H1 (cell line): Measurements from ENCODE around the gene GLS. TPM values are rescaled to one million over a fixed set of nuclear protein-coding genes. Genes with fewer than 3 reads are reported as not detected.

ENCODE experiments used
- CTCF ChIA-PET: fragments of 300-600 bp; sonication (Branson Sonifier 250); formaldehyde crosslinking; loops from one replicate; lab custom pipeline; 2021; ENCODE audit not compliant: partially characterized antibody; lab: Charles Lee
- POLR2A ChIA-PET: fragments of 300-600 bp; sonication (Branson Sonifier 250); formaldehyde crosslinking; loops from one replicate; lab custom pipeline; 2021; ENCODE audit warnings: inconsistent platforms; ENCODE audit not compliant: partially characterized antibody; lab: Charles Lee
- DNase-seq, 2 experiments: peaks; one replicate each; pipeline versions ENCODE4 v3.0.0 to v3.0.0-alpha.2; 2010 to 2022; ENCODE audit warnings: low spot score in 2 of 2, low read depth in 1 of 2, mixed read lengths in 1 of 2
- FAIRE-seq: peaks from 2 replicates; lab custom pipeline; 2011; peaks lifted over from hg19 to GRCh38; lab: Jason Lieb, UNC
- H2AFZ ChIP-seq: 2 replicates; pipeline ENCODE4 v1.8.1; 2012; ENCODE audit warnings: low read length, inconsistent platforms
- H2AK5ac ChIP-seq: 2 replicates; pipeline ENCODE4 v1.6.1; 2013; ENCODE audit warnings: low read depth, low read length
- H2BK120ac ChIP-seq: replicated peaks from 2 replicates; pipeline ENCODE3; 2013; ENCODE audit warnings: low read depth, low read length, inconsistent platforms
- H2BK12ac ChIP-seq: 2 replicates; pipeline ENCODE4 v1.6.1; 2013; ENCODE audit warnings: low read depth, low read length
- H2BK15ac ChIP-seq: 2 replicates; pipeline ENCODE4 v1.6.1; 2013; ENCODE audit warnings: low read length
- H2BK20ac ChIP-seq: 2 replicates; pipeline ENCODE4 v1.6.1; 2013; ENCODE audit warnings: low read length
- H2BK5ac ChIP-seq: 2 replicates; pipeline ENCODE4 v1.6.1; 2013; ENCODE audit warnings: low read depth, low read length
- H3K14ac ChIP-seq: 2 replicates; pipeline ENCODE4 v1.6.1; 2013; ENCODE audit warnings: inconsistent platforms; ENCODE audit not compliant: insufficient read length
- H3K18ac ChIP-seq: 2 replicates; pipeline ENCODE4 v1.6.1; 2013; ENCODE audit warnings: low read length; ENCODE audit errors: extremely low read depth
- H3K23ac ChIP-seq: 2 replicates; pipeline ENCODE4 v1.6.1; 2013; ENCODE audit warnings: inconsistent platforms; ENCODE audit not compliant: insufficient read length
- H3K23me2 ChIP-seq: 2 replicates; pipeline ENCODE4 v1.6.1; 2013; ENCODE audit warnings: low read depth, low read length
- H3K27ac ChIP-seq: 2 replicates; pipeline ENCODE4 v1.6.1; 2011; ENCODE audit warnings: low read depth, low read length, inconsistent platforms
- H3K27me3 ChIP-seq, 4 experiments: replicated peaks in 1 of 4; 1 replicate in 1 of 4; 2 replicates in 3 of 4; pipeline versions ENCODE4 v1.6.1 to v1.8.1; 2011 to 2013; ENCODE audit warnings: low read length in 3 of 4, mild to moderate bottlenecking in 3 of 4, inconsistent platforms in 2 of 4, mixed read lengths in 2 of 4, moderate library complexity in 1 of 4; ENCODE audit not compliant: control insufficient read depth in 3 of 4, insufficient read depth in 3 of 4; ENCODE audit errors: extremely low read depth in 1 of 4
- H3K36me3 ChIP-seq, 4 experiments: 2 replicates each; pipeline versions ENCODE4 v1.6.1 to v1.8.1; 2011 to 2013; ENCODE audit warnings: mild to moderate bottlenecking in 4 of 4, low read length in 3 of 4, moderate library complexity in 2 of 4, control low read depth in 1 of 4, inconsistent platforms in 1 of 4; ENCODE audit not compliant: insufficient read depth in 4 of 4, control insufficient read depth in 2 of 4
- H3K4ac ChIP-seq: replicated peaks from 2 replicates; pipeline ENCODE3; 2013; ENCODE audit warnings: low read length, low read depth, mixed read lengths, inconsistent platforms; ENCODE audit not compliant: insufficient read length
- H3K4me1 ChIP-seq, 4 experiments: replicated peaks in 1 of 4; 1 replicate in 1 of 4; 2 replicates in 3 of 4; pipeline versions ENCODE4 v1.6.1 to v1.8.1; 2011 to 2013; ENCODE audit warnings: low read length in 3 of 4, inconsistent platforms in 2 of 4, mixed read lengths in 1 of 4; ENCODE audit not compliant: insufficient read depth in 4 of 4, control insufficient read depth in 3 of 4
- H3K4me2 ChIP-seq, 2 experiments: 2 replicates each; pipeline versions ENCODE4 v1.6.1 to v1.8.1; 2011 to 2013; ENCODE audit warnings: low read depth in 2 of 2, low read length in 2 of 2, control low read depth in 1 of 2, inconsistent platforms in 1 of 2, mild to moderate bottlenecking in 1 of 2; ENCODE audit not compliant: insufficient read depth in 1 of 2
- H3K4me3 ChIP-seq, 4 experiments: fragments of 200-600, 300-600 bp in 1 of 4; sonication (generic), shearing (Covaris generic), sonication (Bioruptor Twin) in 1 of 4; 2 replicates each; pipeline versions ENCODE4 v1.5.1 to v1.8.1; 2011 to 2016; ENCODE audit warnings: low read length in 4 of 4, low read depth in 3 of 4, control low read depth in 2 of 4, inconsistent platforms in 2 of 4, mild to moderate bottlenecking in 2 of 4, mixed read lengths in 1 of 4, moderate library complexity in 1 of 4; ENCODE audit not compliant: insufficient read depth in 2 of 4; ENCODE audit errors: extremely low read depth in 1 of 4
- H3K56ac ChIP-seq: replicated peaks from 2 replicates; pipeline ENCODE3; 2013; ENCODE audit warnings: low read depth, mild to moderate bottlenecking, mixed read lengths, low read length, inconsistent platforms; ENCODE audit not compliant: insufficient read length
- H3K79me1 ChIP-seq: 2 replicates; pipeline ENCODE4 v1.6.1; 2013; ENCODE audit warnings: low read depth, low read length, control low read depth
- H3K79me2 ChIP-seq, 2 experiments: 2 replicates each; pipeline versions ENCODE4 v1.6.1 to v1.8.1; 2012 to 2013; ENCODE audit warnings: low read length in 2 of 2, mild to moderate bottlenecking in 2 of 2, inconsistent platforms in 1 of 2; ENCODE audit not compliant: insufficient read depth in 2 of 2, control insufficient read depth in 1 of 2
- H3K9ac ChIP-seq, 4 experiments: replicated peaks in 1 of 4; 1 replicate in 1 of 4; 2 replicates in 3 of 4; pipeline versions ENCODE4 v1.6.1 to v1.8.1; 2011 to 2013; ENCODE audit warnings: low read depth in 3 of 4, low read length in 3 of 4, control low read depth in 2 of 4, mild to moderate bottlenecking in 2 of 4, moderate library complexity in 2 of 4, inconsistent platforms in 1 of 4; ENCODE audit errors: extremely low read depth in 1 of 4
- H3K9me3 ChIP-seq, 2 experiments: 2 replicates each; pipeline versions ENCODE4 v1.6.1 to v1.8.1; 2012 to 2013; ENCODE audit warnings: mild to moderate bottlenecking in 2 of 2, moderate library complexity in 2 of 2, control low read depth in 1 of 2, inconsistent platforms in 1 of 2, low read depth in 1 of 2, low read length in 1 of 2, mixed read lengths in 1 of 2; ENCODE audit not compliant: insufficient read depth in 2 of 2
- H4K20me1 ChIP-seq, 2 experiments: replicated peaks in 1 of 2; 2 replicates each; pipeline versions ENCODE3 to v1.8.1; 2011 to 2013; ENCODE audit warnings: inconsistent platforms in 2 of 2, low read length in 2 of 2, mild to moderate bottlenecking in 1 of 2; ENCODE audit not compliant: insufficient read depth in 2 of 2, control insufficient read depth in 1 of 2
- H4K5ac ChIP-seq: 2 replicates; pipeline ENCODE4 v1.6.1; 2013; ENCODE audit warnings: low read length, low read depth, mixed read lengths, inconsistent platforms; ENCODE audit not compliant: insufficient read length
- H4K8ac ChIP-seq: 2 replicates; pipeline ENCODE4 v1.8.0; 2013; ENCODE audit warnings: mild to moderate bottlenecking, moderate library complexity, low read length, inconsistent platforms; ENCODE audit not compliant: insufficient read depth; ENCODE audit errors: extremely low read depth
- H4K91ac ChIP-seq: replicated peaks from 2 replicates; pipeline ENCODE3; 2013; ENCODE audit warnings: low read length, mixed read lengths, inconsistent platforms; ENCODE audit not compliant: insufficient read length
- CTBP2 ChIP-seq: IDR thresholded peaks from 2 replicates; pipeline ENCODE4 v1.7.0; 2011; ENCODE audit warnings: borderline replicate concordance, mild to moderate bottlenecking, moderate library complexity, mixed read lengths, low read length; ENCODE audit not compliant: insufficient read depth, insufficient read length
- GTF2F1 ChIP-seq: IDR thresholded peaks from 2 replicates; pipeline ENCODE4 v1.6.1; 2012; ENCODE audit warnings: low read depth, low read length, improper control_type of control experiment, borderline replicate concordance
- NANOG ChIP-seq: IDR thresholded peaks from 2 replicates; pipeline ENCODE4 v1.6.1; 2011; ENCODE audit warnings: low read length, low read depth, mild to moderate bottlenecking, inconsistent platforms; ENCODE audit not compliant: insufficient read depth, poor library complexity, severe bottlenecking
- POLR2A ChIP-seq, 2 experiments: IDR thresholded peaks; 1 replicate in 1 of 2; 2 replicates in 1 of 2; pipeline ENCODE4 v1.6.1; 2011; ENCODE audit warnings: low read depth in 2 of 2, low read length in 2 of 2, mild to moderate bottlenecking in 2 of 2; ENCODE audit errors: control extremely low read depth in 1 of 2
- SP2 ChIP-seq: IDR thresholded peaks from 2 replicates; pipeline ENCODE4 v1.6.1; 2012; ENCODE audit warnings: mild to moderate bottlenecking, low read length, inconsistent platforms
- TCF12 ChIP-seq: IDR thresholded peaks from 2 replicates; pipeline ENCODE4 v1.6.1; 2011; ENCODE audit warnings: low read depth, mild to moderate bottlenecking, low read length
- WGBS, 2 experiments: shearing (Covaris generic) in 1 of 2; methylation state at CpG; one replicate each; pipeline versions ENCODE4 v1.1.6 to v1.1.7; 2013 to 2015; ENCODE audit warnings: low lambda C conversion rate in 2 of 2, mixed read lengths in 2 of 2, inconsistent platforms in 1 of 2, low coverage in 1 of 2, missing lambda C conversion rate in 1 of 2; ENCODE audit not compliant: insufficient replicate concordance in 2 of 2, insufficient coverage in 1 of 2, insufficient read length in 1 of 2; ENCODE audit errors: extremely low coverage in 1 of 2, missing lambda C conversion rate in 1 of 2; 5-methylcytosine and 5-hydroxymethylcytosine counted together
- polyA plus RNA-seq, 7 experiments: library from polyadenylated mRNA; depleted of rRNA in 3 of 7; stranded (reverse) in 5 of 7; unstranded in 2 of 7; fragments of >200 nt in 5 of 7; fragments of 200-250 nt in 2 of 7; gene quantifications; 1 replicate in 5 of 7; 2 replicates in 1 of 7; 4 replicates in 1 of 7; pipeline versions ENCODE4 v1.2.1 to v1.2.3, GENCODE V29; 2011 to 2013; ENCODE audit warnings: missing spikeins in 2 of 7, mixed read lengths in 2 of 7
- total RNA-seq: library from RNA; stranded (reverse); fragmentation: NEBNext Ultra II Directional; extraction: Animal tissue kit (Norgen Biotek cat#: 25700); gene quantifications from 2 replicates; pipeline ENCODE4 v1.2.1, GENCODE V29; 2021

GLS gene
- total and polyA plus RNA-seq, 2 of the 8 experiments (the other 6 are each of a cell fraction or from before 2014, with no cell fraction given), result 15.7 to 89.8 TPM

DNA sequence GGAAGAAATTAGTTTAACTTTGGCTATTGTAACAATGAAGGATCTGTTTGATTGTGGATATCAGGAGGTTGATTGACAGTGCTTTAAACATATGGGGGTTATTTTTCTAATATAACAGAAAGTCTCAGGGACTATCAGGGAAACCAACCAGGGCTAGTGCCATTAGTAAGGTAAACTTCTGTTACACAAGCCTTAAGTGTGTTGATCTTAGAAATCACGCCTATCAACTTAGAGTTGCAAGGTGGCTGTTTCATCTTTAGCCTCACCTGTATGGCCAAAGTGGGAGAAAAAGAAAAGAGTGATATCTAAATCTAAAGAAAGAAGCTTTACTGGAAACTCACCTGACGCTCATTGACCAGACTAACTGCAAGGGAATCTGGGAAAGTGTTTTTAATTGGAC lies 62.1 kb downstream of the GLS start:
- Histone ChIP-seq H3K23me2 (no peaks in the 10 kb centered on the region; the same call in 1 of the 2 replicates), H2BK5ac (no peak overlapping the region), H3K27ac (no peak overlapping the region), H2BK120ac (no peak overlapping the region), H4K8ac (no peak overlapping the region), H3K79me1 (no peaks in the 10 kb centered on the region), H4K91ac (no peak overlapping the region), H3K4me3 (no peak overlapping the region), H2BK15ac (no peak overlapping the region), H3K9me3 (no peaks in the 10 kb centered on the region), H3K4ac (no peak overlapping the region), H3K9ac (no peak overlapping the region), H2AFZ (no peak overlapping the region), H3K14ac (no peak overlapping the region), H3K18ac (no peak overlapping the region), H2BK12ac (no peak overlapping the region), H3K23ac (no peak overlapping the region), H3K79me2 (no peaks in the 10 kb centered on the region), H2AK5ac (no peak overlapping the region), H2BK20ac (no peak overlapping the region), H3K36me3 (no peaks in the 10 kb centered on the region), H4K20me1 (no peaks in the 10 kb centered on the region), H3K56ac (no peak overlapping the region), H3K4me2 (no peak overlapping the region)
- no peak for FAIRE-seq
- POLR2A ChIA-PET, result interaction anchor here (2.6 kb wide), 1 partner anchor 8 kb away, joined by 9 read pairs; no protein-coding TSS in a partner anchor
- CTCF ChIA-PET, result no interaction called here
- 87% methylated on average over 2 of the region's 2 CpGs; no CpG with 5 or more reads in 1 of the 2 experiments for WGBS, 2 experiments
- no peak for DNase-seq
- TF ChIP-seq TCF12 (no peak), GTF2F1 (no peak), NANOG (no peak), POLR2A (IDR thresholded peaks at IDR 0.05; ENCODE audit: control extremely low read depth in 1 of 2, low read depth in 2 of 2, low read length in 2 of 2) (no peak), CTBP2 (no peak), SP2 (no peak)
- TF ChIP-seq, all 59 proteins: peak for 0
- no peak overlapping the region for H4K5ac ChIP-seq
- H3K4me1 ChIP-seq, result peaks cover 0 to 2% (median under 1%) of the 10 kb centered on the region in 4 experiments; a peak in 2 of 7 replicates
- H3K27me3 ChIP-seq, result peaks cover 0 to 1% (median 0%) of the 10 kb centered on the region in 4 experiments; a peak in 1 of 7 replicates
